MCF 10A (cell line): ENCODE data around the gene FERMT3. TPM values are rescaled to one million over a fixed set of nuclear protein-coding genes. Genes with fewer than 3 reads are reported as not detected.

Experiments
- BruUV-seq: library from RNA; stranded (reverse); fragments of 400-500 nt; replicated peaks from 2 replicates; lab custom pipeline; 2021; lab: Mats Ljungman, UMichigan
- CTCF ChIA-PET: fragments of 300-600 bp; sonication (Branson Sonifier 250); formaldehyde crosslinking; extraction: SDS; loops from one replicate; lab custom pipeline; 2021; ENCODE audit warnings: antibody characterized with exemption, inconsistent platforms; lab: Yijun Ruan, JAX
- POLR2A ChIA-PET: fragments of 300-600, 350-650 bp; sonication (Branson Sonifier 250); formaldehyde crosslinking; extraction: SDS; loops from one replicate; lab custom pipeline; 2020; ENCODE audit warnings: antibody characterized with exemption, inconsistent platforms; lab: Yijun Ruan, JAX
- DNase-seq: peaks from one replicate; pipeline ENCODE4 v3.0.0-alpha.2; 2018; ENCODE audit not compliant: unreplicated experiment
- H3K27ac Mint-ChIP-seq: one replicate; pipeline ENCODE4 v1.8.0; 2022; ENCODE audit warnings: mild to moderate bottlenecking, low read depth, mixed read lengths; ENCODE audit not compliant: unreplicated experiment
- H3K27me3 Mint-ChIP-seq: one replicate; pipeline ENCODE4 v1.8.0; 2022; ENCODE audit warnings: mixed read lengths; ENCODE audit not compliant: insufficient read depth, unreplicated experiment
- H3K36me3 Mint-ChIP-seq: one replicate; pipeline ENCODE4 v1.8.0; 2022; ENCODE audit warnings: mild to moderate bottlenecking, moderate library complexity, mixed read lengths; ENCODE audit not compliant: insufficient read depth, unreplicated experiment
- H3K4me1 Mint-ChIP-seq: one replicate; pipeline ENCODE4 v1.8.0; 2022; ENCODE audit warnings: mixed read lengths; ENCODE audit not compliant: insufficient read depth, unreplicated experiment
- H3K4me3 Mint-ChIP-seq: one replicate; pipeline ENCODE4 v1.8.0; 2022; ENCODE audit warnings: mild to moderate bottlenecking, moderate library complexity, mixed read lengths; ENCODE audit not compliant: unreplicated experiment
- H3K9me3 Mint-ChIP-seq: one replicate; pipeline ENCODE4 v1.8.0; 2022; ENCODE audit warnings: mixed read lengths; ENCODE audit not compliant: unreplicated experiment
- intact Hi-C: fragments of 100-400 bp; cut with micrococcal nuclease; formaldehyde crosslinking; loops from 2 replicates; pipeline ENCODE4 v1.14.1; 2022
- total RNA-seq: library from RNA; stranded (reverse); gene quantifications from 2 replicates; pipeline ENCODE4 v1.2.3, GENCODE V29; 2022
- TF ChIP-seq, protein P1 (sequence below): fragments of 200-600 bp; IDR thresholded peaks from one replicate; pipeline ENCODE4 v1.8.0; 2022; ENCODE audit warnings: antibody characterized with exemption, mild to moderate bottlenecking; ENCODE audit not compliant: unreplicated experiment

FERMT3 gene
- total RNA-seq, 1 experiment from 2014 or later = 0.44 TPM

DNA sequence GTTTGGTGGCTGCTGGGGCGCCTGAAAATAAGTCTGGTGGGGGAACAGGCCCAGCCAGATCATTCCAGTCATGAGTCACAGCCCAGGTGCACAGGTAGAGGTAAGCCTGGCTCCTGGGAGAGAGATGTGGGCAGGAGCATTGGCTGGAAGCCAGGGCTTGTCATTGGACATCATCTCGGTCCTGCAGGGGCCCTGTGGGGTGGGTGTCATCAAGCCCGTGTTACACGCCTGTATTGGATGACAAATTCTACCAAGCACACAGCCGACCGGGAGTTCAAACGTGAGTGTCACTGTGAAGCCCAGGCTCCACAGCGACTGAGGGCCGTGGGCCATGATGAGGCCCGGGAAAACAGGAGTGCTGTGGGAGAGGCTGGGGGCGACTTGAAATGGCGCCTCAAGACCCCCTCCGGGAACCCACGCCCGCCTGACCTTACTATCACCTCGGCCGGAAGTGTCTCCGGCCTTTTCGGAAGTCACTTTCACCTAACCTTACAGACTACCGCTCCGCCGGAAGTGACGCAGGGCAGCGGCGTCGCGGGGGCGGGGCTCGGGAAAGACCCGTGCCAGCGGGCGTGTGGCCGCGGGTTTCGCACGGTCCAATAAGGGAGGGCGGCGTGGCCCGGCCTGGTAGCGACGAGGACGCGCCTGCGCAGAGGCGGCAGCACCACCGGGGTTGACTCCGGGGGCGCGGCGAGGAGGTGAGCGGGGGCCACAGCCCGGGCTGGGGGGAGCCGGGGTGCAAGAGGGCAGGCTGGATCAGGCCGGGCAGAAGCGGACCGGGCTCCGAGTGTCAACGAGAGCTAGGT, 34.1 kb downstream of the FERMT3 start, which contains the start of gene FKBP2:
TSS of gene FKBP2 (plus strand) at position 661 of the 806 bp plus-strand sequence. CDS start 1,293 bp downstream, outside the sequence.
- no peaks in the 10 kb centered on the region for H3K27me3 Mint-ChIP-seq
- peak; percentile 96 for DNase-seq
- peak within 1 kb of the TSS; percentile 98 for H3K27ac Mint-ChIP-seq
- H3K4me3 Mint-ChIP-seq = peak within 1 kb of the TSS; percentile 93
- TF ChIP-seq, protein P1, sequence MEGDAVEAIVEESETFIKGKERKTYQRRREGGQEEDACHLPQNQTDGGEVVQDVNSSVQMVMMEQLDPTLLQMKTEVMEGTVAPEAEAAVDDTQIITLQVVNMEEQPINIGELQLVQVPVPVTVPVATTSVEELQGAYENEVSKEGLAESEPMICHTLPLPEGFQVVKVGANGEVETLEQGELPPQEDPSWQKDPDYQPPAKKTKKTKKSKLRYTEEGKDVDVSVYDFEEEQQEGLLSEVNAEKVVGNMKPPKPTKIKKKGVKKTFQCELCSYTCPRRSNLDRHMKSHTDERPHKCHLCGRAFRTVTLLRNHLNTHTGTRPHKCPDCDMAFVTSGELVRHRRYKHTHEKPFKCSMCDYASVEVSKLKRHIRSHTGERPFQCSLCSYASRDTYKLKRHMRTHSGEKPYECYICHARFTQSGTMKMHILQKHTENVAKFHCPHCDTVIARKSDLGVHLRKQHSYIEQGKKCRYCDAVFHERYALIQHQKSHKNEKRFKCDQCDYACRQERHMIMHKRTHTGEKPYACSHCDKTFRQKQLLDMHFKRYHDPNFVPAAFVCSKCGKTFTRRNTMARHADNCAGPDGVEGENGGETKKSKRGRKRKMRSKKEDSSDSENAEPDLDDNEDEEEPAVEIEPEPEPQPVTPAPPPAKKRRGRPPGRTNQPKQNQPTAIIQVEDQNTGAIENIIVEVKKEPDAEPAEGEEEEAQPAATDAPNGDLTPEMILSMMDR = no peak
- intact Hi-C loops = no loop called here
- POLR2A ChIA-PET = interaction anchor here (0.6 to 10.8 kb wide), 21 partner anchors 11 to 1619 kb away, joined by 3 to 122 read pairs (median 4); partner anchors contain the start of genes B3GAT3, BAD, CATSPERZ and DNAJC4
- peaks cover 56% of the 10 kb centered on the region for H3K36me3 Mint-ChIP-seq
- peaks cover 19% of the 10 kb centered on the region for H3K4me1 Mint-ChIP-seq
- H3K9me3 Mint-ChIP-seq = no peaks in the 10 kb centered on the region
- CTCF ChIA-PET = interaction anchor here (0.7 to 1.3 kb wide), 6 partner anchors 10 to 394 kb away, joined by 3 to 5 read pairs (median 4); partner anchors contain the start of gene PLCB3
- TSS peak; percentile 74 for BruUV-seq

DNA sequence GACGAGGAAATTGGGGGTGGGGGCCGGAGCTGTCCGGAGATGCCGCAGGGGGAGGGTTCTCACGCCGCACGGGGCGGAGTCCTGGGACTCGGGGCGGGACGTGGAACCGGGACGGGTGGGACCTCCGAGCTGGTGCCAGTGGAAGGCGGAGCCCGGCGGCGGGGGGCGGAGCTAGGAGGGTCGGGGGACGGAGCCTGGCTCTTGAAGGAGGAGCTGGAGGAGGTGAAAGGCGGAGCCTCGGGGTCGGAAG, 34.6 kb downstream of the FERMT3 start:
- ChIA-PET CTCF (interaction anchor here (0.7 to 1.3 kb wide), 5 partner anchors 10 to 395 kb away, joined by 3 to 5 read pairs (median 4); partner anchors contain the start of gene PLCB3), POLR2A (interaction anchor here (0.6 to 10.8 kb wide), 18 partner anchors 10 to 1620 kb away, joined by 3 to 122 read pairs (median 4); partner anchors contain the start of genes B3GAT3, BAD, CATSPERZ and DNAJC4)
- no peaks in the 10 kb centered on the region for H3K9me3 Mint-ChIP-seq
- peaks cover 19% of the 10 kb centered on the region for H3K4me1 Mint-ChIP-seq
- H3K27me3 Mint-ChIP-seq = no peaks in the 10 kb centered on the region
- intact Hi-C loops = no loop called here
- H3K36me3 Mint-ChIP-seq = peaks cover 56% of the 10 kb centered on the region
- peak overlapping the region; percentile 98 for H3K27ac Mint-ChIP-seq
- peak; percentile 98 for DNase-seq
- TF ChIP-seq, protein P1 = no peak
- peak overlapping the region; percentile 93 for H3K4me3 Mint-ChIP-seq
- no TSS peak for BruUV-seq

DNA sequence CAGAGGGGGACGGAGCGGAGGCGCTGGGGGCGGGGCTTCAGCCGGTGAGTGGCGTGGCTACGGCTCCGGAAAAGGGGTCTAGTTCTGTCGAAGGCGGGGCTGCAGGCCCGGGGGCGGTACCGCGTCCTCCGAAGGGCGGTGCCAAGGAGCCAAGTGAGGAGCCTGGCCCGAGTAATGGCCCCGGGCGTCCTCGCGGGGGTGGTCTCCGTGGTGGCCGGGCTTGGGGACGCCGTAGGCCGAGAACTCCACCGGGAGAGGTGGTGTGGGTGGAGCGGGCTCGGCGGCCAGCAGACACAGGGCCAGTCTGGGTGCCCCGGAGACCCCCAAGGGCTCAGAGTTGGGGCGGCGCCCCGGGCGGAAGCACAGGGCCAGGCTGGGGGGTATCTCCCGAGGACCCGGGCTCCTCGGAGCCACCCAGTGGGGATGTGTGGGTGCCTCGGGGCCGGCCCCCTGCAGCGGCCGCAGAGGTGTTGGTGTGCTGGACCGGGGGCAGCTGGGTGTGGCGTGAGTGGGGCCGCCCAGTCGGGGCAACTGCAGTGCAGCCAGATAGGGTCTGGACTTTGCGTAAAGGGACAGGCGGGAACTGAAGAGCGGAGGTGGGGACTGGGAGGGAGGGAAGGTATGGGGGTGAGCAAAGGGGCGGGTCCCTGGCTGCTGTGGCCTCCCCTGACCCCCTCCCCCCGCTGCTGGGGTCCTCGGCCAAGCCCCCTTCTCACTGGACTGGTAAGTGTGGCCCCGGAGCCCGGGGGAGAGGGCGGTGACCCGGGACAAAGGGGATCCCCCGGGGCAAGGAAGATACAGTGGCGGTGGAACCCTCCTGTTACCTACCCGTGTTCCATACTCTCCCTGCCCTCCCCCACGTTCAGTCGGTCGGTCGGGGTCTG, 35.2 kb downstream of the FERMT3 start:
- no peaks in the 10 kb centered on the region for H3K9me3 Mint-ChIP-seq
- BruUV-seq = no TSS peak
- POLR2A ChIA-PET = interaction anchor here (0.6 to 10.8 kb wide), 21 partner anchors 9 to 1620 kb away, joined by 3 to 122 read pairs (median 4); partner anchors contain the start of genes B3GAT3, BAD, CATSPERZ and DNAJC4
- H3K27ac Mint-ChIP-seq = peak overlapping the region; percentile 98
- TF ChIP-seq, protein P1 = no peak
- H3K27me3 Mint-ChIP-seq = no peaks in the 10 kb centered on the region
- intact Hi-C loops = no loop called here
- CTCF ChIA-PET = interaction anchor here (0.7 to 1.5 kb wide), 7 partner anchors 9 to 395 kb away, joined by 3 to 8 read pairs (median 4); partner anchors contain the start of gene PLCB3
- DNase-seq = peak; percentile 52
- H3K4me1 Mint-ChIP-seq = peaks cover 19% of the 10 kb centered on the region
- H3K4me3 Mint-ChIP-seq = peak overlapping the region; percentile 93
- peaks cover 56% of the 10 kb centered on the region for H3K36me3 Mint-ChIP-seq
